ENCODE results near the gene LRRC28.

The LRRC28 gene

GRCh38 chr15:99212406-99212805 lies 38.9 kb upstream of the LRRC28 start:
- no peak for DNase-seq (ENCODE audit: low spot score)
- POLR2A ChIA-PET (ENCODE audit: low non-redundant PET): no interaction called here
- H3K27ac ChIP-seq: no peak overlapping the region
- CTCF ChIA-PET: interaction anchor here (0.6 to 1.9 kb wide), 6 partner anchors 18 to 132 kb away, joined by 3 to 7 read pairs (median 4); partner anchors contain the start of gene SYNM
- TF ChIP-seq, protein P1, sequence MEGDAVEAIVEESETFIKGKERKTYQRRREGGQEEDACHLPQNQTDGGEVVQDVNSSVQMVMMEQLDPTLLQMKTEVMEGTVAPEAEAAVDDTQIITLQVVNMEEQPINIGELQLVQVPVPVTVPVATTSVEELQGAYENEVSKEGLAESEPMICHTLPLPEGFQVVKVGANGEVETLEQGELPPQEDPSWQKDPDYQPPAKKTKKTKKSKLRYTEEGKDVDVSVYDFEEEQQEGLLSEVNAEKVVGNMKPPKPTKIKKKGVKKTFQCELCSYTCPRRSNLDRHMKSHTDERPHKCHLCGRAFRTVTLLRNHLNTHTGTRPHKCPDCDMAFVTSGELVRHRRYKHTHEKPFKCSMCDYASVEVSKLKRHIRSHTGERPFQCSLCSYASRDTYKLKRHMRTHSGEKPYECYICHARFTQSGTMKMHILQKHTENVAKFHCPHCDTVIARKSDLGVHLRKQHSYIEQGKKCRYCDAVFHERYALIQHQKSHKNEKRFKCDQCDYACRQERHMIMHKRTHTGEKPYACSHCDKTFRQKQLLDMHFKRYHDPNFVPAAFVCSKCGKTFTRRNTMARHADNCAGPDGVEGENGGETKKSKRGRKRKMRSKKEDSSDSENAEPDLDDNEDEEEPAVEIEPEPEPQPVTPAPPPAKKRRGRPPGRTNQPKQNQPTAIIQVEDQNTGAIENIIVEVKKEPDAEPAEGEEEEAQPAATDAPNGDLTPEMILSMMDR (conservative IDR thresholded peaks at IDR 0.05; ENCODE audit: low read depth): no peak

DNA sequence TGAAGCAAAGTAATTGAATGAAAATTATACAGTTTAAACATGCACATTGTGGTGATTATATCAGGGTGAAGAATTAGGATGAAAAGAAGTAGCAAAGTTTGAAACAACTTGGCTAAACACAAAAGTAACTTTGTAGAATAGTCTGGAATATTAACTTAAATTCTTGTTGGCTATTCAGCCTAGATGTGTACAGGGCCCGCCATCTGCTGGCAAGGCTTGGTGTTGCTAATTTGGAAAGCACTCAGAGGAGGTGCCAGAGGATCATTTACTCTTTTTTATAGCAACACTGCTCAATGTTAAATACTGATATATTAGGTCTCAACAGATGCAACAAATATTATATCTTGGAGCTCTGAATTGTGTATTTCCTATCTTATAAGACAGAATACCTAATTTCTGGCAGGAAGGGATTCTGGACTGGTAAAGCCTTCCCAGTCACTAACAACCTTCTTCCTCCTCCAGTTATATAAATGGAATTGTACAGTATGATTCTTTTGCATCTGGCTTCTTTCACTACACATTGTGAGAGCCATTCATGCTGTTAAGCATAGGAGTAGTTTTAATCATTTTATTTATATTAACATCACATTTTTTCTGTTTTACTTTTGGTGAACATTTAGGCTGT lies 38.0 kb upstream of the LRRC28 start:
- POLR2A ChIA-PET (ENCODE audit: low non-redundant PET): interaction anchor here (1.0 kb wide), 1 partner anchor 108 kb away, joined by 3 read pairs; the partner anchor contains the start of gene SYNM

DNA sequence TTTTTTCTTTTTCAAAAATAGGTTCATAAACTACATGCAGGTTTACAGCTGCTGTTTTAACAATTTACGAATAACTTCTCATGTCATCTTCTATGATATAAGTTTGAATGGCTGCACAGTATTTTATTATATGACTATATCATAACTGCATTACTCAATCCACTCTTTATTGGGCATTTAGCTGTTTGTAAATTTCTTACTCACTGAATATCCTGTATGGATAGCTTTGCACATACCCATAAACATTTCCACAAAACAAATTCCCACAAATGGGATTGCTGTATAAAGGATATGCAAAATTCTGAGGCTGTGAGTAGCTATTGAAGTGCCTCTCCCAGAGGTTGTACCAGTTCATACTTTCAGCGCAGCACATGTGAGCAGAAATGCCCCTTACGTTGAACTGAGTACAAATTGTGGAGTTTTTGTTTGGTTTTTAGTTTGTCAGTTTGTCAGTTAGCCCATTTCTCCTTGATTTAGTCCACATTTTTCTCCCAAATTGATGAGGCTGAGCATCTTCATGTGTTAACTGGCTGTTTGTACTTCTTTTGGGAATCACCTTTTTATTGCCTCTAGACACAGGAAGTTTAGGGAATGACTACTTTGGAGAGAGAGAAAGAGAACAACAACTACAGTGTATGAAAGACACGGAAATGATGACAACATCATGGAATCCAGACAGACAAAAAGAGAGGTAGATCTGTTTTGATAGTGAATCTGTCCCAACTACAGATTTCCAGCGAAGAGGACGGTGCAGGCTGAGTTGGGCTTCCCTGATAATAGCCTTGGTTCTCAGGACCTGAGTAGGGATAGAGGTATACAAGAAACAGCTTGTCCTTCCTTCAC lies 26.7 kb upstream of the LRRC28 start:
- DNase-seq (ENCODE audit: low spot score): peak; percentile 10
- TF ChIP-seq, protein P1 (conservative IDR thresholded peaks at IDR 0.05; ENCODE audit: low read depth): no peak
- no peak overlapping the region for H3K27ac ChIP-seq
- ChIA-PET POLR2A (ENCODE audit: low non-redundant PET) (no interaction called here), CTCF (interaction anchor here (0.6 kb wide), 1 partner anchor 1508 kb away, joined by 3 read pairs; no protein-coding TSS in a partner anchor)

More for the DNA sequence above, 38.0 kb upstream of the LRRC28 start:
- no peak overlapping the region for H3K27ac ChIP-seq
- CTCF ChIA-PET: interaction anchor here (0.6 to 1.9 kb wide), 10 partner anchors 19 to 196 kb away, joined by 3 to 8 read pairs (median 3); partner anchors contain the start of gene SYNM
- peak; percentile 70 for DNase-seq (ENCODE audit: low spot score)
- TF ChIP-seq, protein P1 (conservative IDR thresholded peaks at IDR 0.05; ENCODE audit: low read depth): peak; percentile 97

- no peak overlapping the region for H3K27ac ChIP-seq
- POLR2A ChIA-PET (ENCODE audit: low non-redundant PET): no interaction called here
- TF ChIP-seq, protein P1 (conservative IDR thresholded peaks at IDR 0.05; ENCODE audit: low read depth): no peak
- CTCF ChIA-PET: no interaction called here
- no peak for DNase-seq (ENCODE audit: low spot score)
Measured at GRCh38 chr15:99226802-99227201, 24.5 kb upstream of the LRRC28 start.

- DNase-seq (ENCODE audit: low spot score): no peak
- ChIA-PET CTCF (no interaction called here), POLR2A (ENCODE audit: low non-redundant PET) (no interaction called here)
- H3K27ac ChIP-seq: no peak overlapping the region
- TF ChIP-seq, protein P1 (conservative IDR thresholded peaks at IDR 0.05; ENCODE audit: low read depth): no peak
Measured at GRCh38 chr15:99228120-99228770, 23.0 kb upstream of the LRRC28 start.

DNA sequence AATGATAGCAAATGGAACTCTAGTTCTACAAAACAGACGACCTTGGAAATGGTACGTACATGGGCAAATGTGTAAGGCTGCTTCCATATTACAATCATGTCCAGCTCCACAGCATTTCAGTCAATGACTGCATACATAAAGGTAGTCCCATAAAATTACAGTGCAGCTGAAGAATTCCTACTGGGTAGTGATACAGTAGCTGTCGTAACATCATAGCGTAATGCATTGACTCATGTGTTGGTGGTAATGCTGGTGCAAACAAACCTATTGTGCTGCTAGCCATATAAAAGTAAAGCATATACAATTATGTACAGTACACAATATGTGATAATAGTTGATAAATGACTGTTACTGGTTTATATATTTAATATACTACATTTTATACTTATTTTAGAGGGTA lies 20.4 kb upstream of the LRRC28 start:
- H3K27ac ChIP-seq: no peak overlapping the region
- POLR2A ChIA-PET (ENCODE audit: low non-redundant PET): no interaction called here
- CTCF ChIA-PET: interaction anchor here (1.4 kb wide), 1 partner anchor 130 kb away, joined by 4 read pairs; no protein-coding TSS in a partner anchor
- TF ChIP-seq, protein P1 (conservative IDR thresholded peaks at IDR 0.05; ENCODE audit: low read depth): no peak
- no peak for DNase-seq (ENCODE audit: low spot score)
